K562 (cell line): ENCODE results near the gene METTL3. TPM values are rescaled to one million over a fixed set of nuclear protein-coding genes. Genes with fewer than 3 reads are reported as not detected.
A peak's percentile ranks its signal among the peaks of the same experiment; 100 is the strongest.

Source experiments
- ATAC-seq: fragments of 200-7000 bp; cut with Tn5 transposase; 3 replicates; pipeline ENCODE4 v1.9.1; 2020; ENCODE audit warnings: moderate library complexity
- BruUV-seq: library from RNA; stranded (reverse); fragments of 400-500 nt; replicated peaks from 2 replicates; lab custom pipeline; 2021; lab: Mats Ljungman, UMichigan
- CTCF ChIA-PET: fragments of 300-600 bp; formaldehyde crosslinking; extraction: SDS; loops from one replicate; lab custom pipeline; 2021; ENCODE audit warnings: low intra/inter-chr PET ratio; lab: Yijun Ruan, JAX
- POLR2A ChIA-PET: fragments of 300-600, 350-650 bp; sonication (Branson Sonifier 250); formaldehyde crosslinking; extraction: SDS; loops from one replicate; lab custom pipeline; 2021; ENCODE audit warnings: antibody characterized with exemption, inconsistent platforms; lab: Yijun Ruan, JAX
- DNase-seq, 4 experiments: peaks; one replicate each; pipeline versions ENCODE4 v3.0.0 to v3.0.0-alpha.2; 2011 to 2018; ENCODE audit warnings: low spot score in 3 of 4, mixed read lengths in 3 of 4; ENCODE audit errors: extremely low read depth in 1 of 4
- FAIRE-seq: peaks from 2 replicates; lab custom pipeline; 2011; peaks lifted over from hg19 to GRCh38; lab: Jason Lieb, UNC
- H2AFZ ChIP-seq: 2 replicates; pipeline ENCODE4 v1.6.0; 2011; ENCODE audit warnings: low read depth, low read length, control low read depth, inconsistent platforms
- H3K27ac ChIP-seq: fragments of 200-600 bp; 3 replicates; pipeline ENCODE4 v1.8.0; 2011; ENCODE audit warnings: low read depth, mild to moderate bottlenecking, control low read depth, inconsistent platforms, low read length, moderate library complexity, mixed read lengths; ENCODE audit errors: extremely low read depth
- H3K27me3 ChIP-seq, 2 experiments: fragments of 300-600 bp in 1 of 2; 2 replicates in 1 of 2; 3 replicates in 1 of 2; pipeline versions ENCODE4 v1.6.0 to v1.8.0; 2011; ENCODE audit warnings: inconsistent platforms in 2 of 2, low read length in 2 of 2, mild to moderate bottlenecking in 1 of 2, mixed read lengths in 1 of 2, moderate library complexity in 1 of 2; ENCODE audit not compliant: control insufficient read depth in 2 of 2, insufficient read depth in 2 of 2
- H3K36me3 ChIP-seq: fragments of 300-600 bp; 3 replicates; pipeline ENCODE4 v1.8.0; 2011; ENCODE audit warnings: mild to moderate bottlenecking, low read length, inconsistent platforms; ENCODE audit not compliant: control insufficient read depth, insufficient read depth
- H3K4me1 ChIP-seq, 2 experiments: fragments of 200-600 bp in 1 of 2; replicated peaks in 1 of 2; 2 replicates in 1 of 2; 3 replicates in 1 of 2; pipeline versions ENCODE4 v1.5.1 to v1.8.0; 2011; ENCODE audit warnings: inconsistent platforms in 2 of 2, low read length in 2 of 2, mild to moderate bottlenecking in 1 of 2, mixed read lengths in 1 of 2, moderate library complexity in 1 of 2; ENCODE audit not compliant: control insufficient read depth in 2 of 2, insufficient read depth in 2 of 2
- H3K4me2 ChIP-seq: 2 replicates; pipeline ENCODE4 v1.6.1; 2011; ENCODE audit warnings: low read length, control low read depth, inconsistent platforms, mixed read lengths; ENCODE audit not compliant: insufficient read depth
- H3K4me3 ChIP-seq: fragments of 200-600 bp; sonication (generic), shearing (Covaris generic); 2 replicates; pipeline ENCODE4 v1.5.1; 2016; ENCODE audit warnings: control low read depth, inconsistent platforms
- H3K79me2 ChIP-seq: fragments of 200-600 bp; 3 replicates; pipeline ENCODE4 v1.8.0; 2011; ENCODE audit warnings: low read length, inconsistent platforms; ENCODE audit not compliant: control insufficient read depth, insufficient read depth
- H3K9ac ChIP-seq, 2 experiments: 2 replicates each; pipeline versions ENCODE4 v1.6.0 to v1.6.1; 2011; ENCODE audit warnings: low read depth in 2 of 2, low read length in 2 of 2, control low read depth in 1 of 2, inconsistent platforms in 1 of 2, mild to moderate bottlenecking in 1 of 2, mixed read lengths in 1 of 2; ENCODE audit not compliant: insufficient read depth in 1 of 2
- H3K9me1 ChIP-seq: one replicate; pipeline ENCODE4 v1.6.0; 2011; ENCODE audit warnings: inconsistent platforms, mild to moderate bottlenecking, low read length, moderate library complexity; ENCODE audit not compliant: control insufficient read depth, insufficient read depth
- H3K9me3 ChIP-seq: replicated peaks from 2 replicates; pipeline ENCODE4 v1.5.1; 2011; ENCODE audit warnings: low read depth, low read length, inconsistent platforms; ENCODE audit not compliant: control insufficient read depth, insufficient read depth
- H4K20me1 ChIP-seq: replicated peaks from 2 replicates; pipeline ENCODE4 v1.6.1; 2011; ENCODE audit warnings: low read length, inconsistent platforms, mixed read lengths; ENCODE audit not compliant: control insufficient read depth, insufficient read depth
- ARNT ChIP-seq, 2 experiments: fragments of 450-650 bp; IDR thresholded peaks; 2 replicates each; pipeline ENCODE4 v1.6.1; 2016; ENCODE audit warnings: mild to moderate bottlenecking in 1 of 2
- ATF4 ChIP-seq: fragments of 450-650 bp; formaldehyde crosslinking; IDR thresholded peaks from 2 replicates; pipeline ENCODE4 v1.4.0; 2022; ENCODE audit warnings: mild to moderate bottlenecking, moderate library complexity
- CBFA2T3 ChIP-seq: fragments of 450-650 bp; IDR thresholded peaks from 2 replicates; pipeline ENCODE4 v1.6.1; 2017
- CBX5 ChIP-seq: IDR thresholded peaks from 2 replicates; pipeline ENCODE4 v1.6.1; 2014; ENCODE audit warnings: low read depth, borderline replicate concordance
- CREM ChIP-seq: IDR thresholded peaks from 2 replicates; pipeline ENCODE4 v1.6.1; 2014; ENCODE audit warnings: antibody characterized with exemption, low read depth
- DPF2 ChIP-seq: fragments of 450-650 bp; IDR thresholded peaks from 2 replicates; pipeline ENCODE4 v1.6.1; 2016
- EP400 ChIP-seq: fragments of 450-650 bp; IDR thresholded peaks from 2 replicates; pipeline ENCODE4 v1.6.1; 2017; ENCODE audit warnings: antibody characterized with exemption, mild to moderate bottlenecking, moderate library complexity
- ESRRA ChIP-seq: fragments of 450-650 bp; IDR thresholded peaks from 2 replicates; pipeline ENCODE4 v1.6.1; 2014; ENCODE audit warnings: low read depth, mild to moderate bottlenecking, moderate library complexity, borderline replicate concordance
- EZH2 ChIP-seq: IDR thresholded peaks from 2 replicates; pipeline ENCODE4 v1.6.1; 2012; ENCODE audit warnings: low read depth, mild to moderate bottlenecking, inconsistent platforms, low read length, borderline replicate concordance
- GTF2F1 ChIP-seq: IDR thresholded peaks from 2 replicates; pipeline ENCODE4 v1.6.1; 2011; ENCODE audit warnings: low read depth, low read length, improper control_type of control experiment
- HDGF ChIP-seq: fragments of 450-650 bp; IDR thresholded peaks from 2 replicates; pipeline ENCODE4 v1.6.1; 2016
- MXI1 ChIP-seq: IDR thresholded peaks from 2 replicates; pipeline ENCODE4 v1.6.1; 2011; ENCODE audit warnings: low read depth, mild to moderate bottlenecking, improper control_type of control experiment, low read length
- NCOA1 ChIP-seq: fragments of 450-650 bp; IDR thresholded peaks from 2 replicates; pipeline ENCODE4 v1.6.1; 2016; ENCODE audit warnings: low read depth
- NONO ChIP-seq, 2 experiments: fragments of 200-400 bp in 1 of 2; fragments of 450-650 bp in 1 of 2; formaldehyde crosslinking in 1 of 2; IDR thresholded peaks; 2 replicates each; pipeline ENCODE4 v1.6.1; 2017; ENCODE audit warnings: low read depth in 2 of 2, mild to moderate bottlenecking in 2 of 2, moderate library complexity in 2 of 2, low read length in 1 of 2
- RBFOX2 ChIP-seq: fragments of 200-400 bp; formaldehyde crosslinking; IDR thresholded peaks from 2 replicates; pipeline ENCODE4 v1.6.1; 2017; ENCODE audit warnings: low read depth, mild to moderate bottlenecking, low read length, moderate library complexity
- RFX1 ChIP-seq: fragments of 450-650 bp; IDR thresholded peaks from 2 replicates; pipeline ENCODE4 v1.6.1; 2016; ENCODE audit warnings: mild to moderate bottlenecking, moderate library complexity
- SP2 ChIP-seq: IDR thresholded peaks from 2 replicates; pipeline ENCODE4 v1.6.1; 2011; ENCODE audit warnings: mild to moderate bottlenecking, low read depth, low read length, moderate library complexity; ENCODE audit not compliant: poor library complexity, severe bottlenecking; ENCODE audit errors: extremely low read depth
- TAF1 ChIP-seq: IDR thresholded peaks from 2 replicates; pipeline ENCODE4 v1.6.1; 2011; ENCODE audit warnings: mild to moderate bottlenecking, low read length, moderate library complexity; ENCODE audit not compliant: insufficient read depth, control insufficient read depth, severe bottlenecking; ENCODE audit errors: extremely low read depth
- TAF7 ChIP-seq: fragments of 450-650 bp; IDR thresholded peaks from 2 replicates; pipeline ENCODE4 v1.6.1; 2016; ENCODE audit warnings: missing genetic modification characterization, missing compliant biosample characterization
- TCF7L2 ChIP-seq: fragments of 150-350 bp; IDR thresholded peaks from 2 replicates; pipeline ENCODE4 v1.6.1; 2016; ENCODE audit warnings: low read depth, mild to moderate bottlenecking, low read length, moderate library complexity
- YY1 ChIP-seq, 3 experiments: IDR thresholded peaks; 2 replicates each; pipeline ENCODE4 v1.6.1; 2011; ENCODE audit warnings: low read length in 2 of 3, mild to moderate bottlenecking in 2 of 3, moderate library complexity in 2 of 3, borderline replicate concordance in 1 of 3, control low read depth in 1 of 3, low read depth in 1 of 3; ENCODE audit not compliant: insufficient read depth in 3 of 3, insufficient replicate concordance in 2 of 3, control insufficient read depth in 1 of 3, insufficient read length in 1 of 3; ENCODE audit errors: extremely low read depth in 1 of 3
- ZNF232 ChIP-seq: sonication (generic); formaldehyde crosslinking; IDR thresholded peaks from 2 replicates; pipeline ENCODE4 v1.8.0; 2022; ENCODE audit warnings: mild to moderate bottlenecking, missing genetic modification reagents
- ZNF263 ChIP-seq: sonication (generic); formaldehyde crosslinking; IDR thresholded peaks from 2 replicates; pipeline ENCODE4 v1.8.0; 2022; ENCODE audit warnings: mild to moderate bottlenecking, missing genetic modification reagents, borderline replicate concordance
- ZNF384 ChIP-seq: IDR thresholded peaks from 2 replicates; pipeline ENCODE4 v1.6.1; 2012; ENCODE audit warnings: low read depth, low read length, improper control_type of control experiment
- WGBS: fragments of 100-300 bp; shearing (Covaris generic); methylation state at CpG from one replicate; pipeline ENCODE4 v1.1.6; 2016; ENCODE audit warnings: low coverage, mixed read lengths; ENCODE audit not compliant: insufficient coverage; ENCODE audit errors: missing lambda C conversion rate; 5-methylcytosine and 5-hydroxymethylcytosine counted together
- in situ Hi-C: fragments of 300-500 bp; cut with MboI; formaldehyde crosslinking; loops from 4 replicates; pipeline ENCODE4 v1.15.0; 2018; ENCODE audit warnings: inconsistent platforms, mixed read lengths
- intact Hi-C: fragments of 100-400 bp; cut with micrococcal nuclease; formaldehyde crosslinking; loops from 2 replicates; pipeline ENCODE4 v1.14.2; 2022
- polyA plus RNA-seq, 8 experiments: library from polyadenylated mRNA; depleted of rRNA in 4 of 8; stranded (reverse) in 5 of 8; unstranded in 3 of 8; fragments of >200 nt; fragmentation: Nextera tagmentation in 2 of 8; fragmentation: Illumina TruSeq in 1 of 8; extraction: Ambion mirVana in 2 of 8; extraction: Trizol in 1 of 8; gene quantifications; 2 replicates each; pipeline versions ENCODE4 v1.2.1 to v1.2.3, GENCODE V29; 2011 to 2014; ENCODE audit warnings: inconsistent platforms in 1 of 8, missing spikeins in 1 of 8
- total RNA-seq, 7 experiments: library from RNA; depleted of rRNA in 6 of 7; stranded (reverse); fragments of >200 nt in 6 of 7; fragmentation: Illumina TruSeq in 2 of 7; extraction: Trizol in 2 of 7; gene quantifications; 2 replicates each; pipeline versions ENCODE4 v1.2.1 to v1.2.3, GENCODE V29; 2011 to 2021; ENCODE audit warnings: low replicate concordance in 1 of 7

Gene METTL3
- total and polyA plus RNA-seq, 9 of the 15 experiments (the other 6 are each of a cell fraction or from before 2014, with no cell fraction given) = 42.1 to 151 (median 65.7) TPM

- in situ Hi-C loops (no loop called here), intact Hi-C loops (loop anchor here (2.0 kb wide), 1 partner anchor 15 kb away; the partner anchor contains the start of gene METTL3)
- DNase-seq (peak; percentile 84 to 93 (median 86)), FAIRE-seq (peak; percentile 79), ATAC-seq (peak; percentile 90)
- peak within 1 kb of the TSS; percentile 65 to 91 for H3K9ac ChIP-seq
- no peaks in the 10 kb centered on the region for H3K27me3 ChIP-seq
- H3K9me3 ChIP-seq = no peaks in the 10 kb centered on the region
- H3K36me3 ChIP-seq = peaks cover 28% of the 10 kb centered on the region; the same call in 2 of the 3 replicates
- peak within 1 kb of the TSS; percentile 80 for H3K27ac ChIP-seq
- no peaks in the 10 kb centered on the region for H3K9me1 ChIP-seq
- peaks cover 22% of the 10 kb centered on the region for H3K79me2 ChIP-seq
- peak within 1 kb of the TSS; percentile 76 for H3K4me2 ChIP-seq
- CTCF ChIA-PET = no interaction called here
- POLR2A ChIA-PET = interaction anchor here (0.9 to 3.5 kb wide), 4 partner anchors 9 to 70 kb away, joined by 3 to 39 read pairs (median 4); partner anchors contain the start of genes CHD8 and METTL3
- H3K4me1 ChIP-seq = peaks cover 34 to 38% of the 10 kb centered on the region in 2 experiments
- no TSS peak for BruUV-seq
- peak within 1 kb of the TSS; percentile 89 for H2AFZ ChIP-seq
- peak within 1 kb of the TSS; percentile 68 for H3K4me3 ChIP-seq
- no peaks in the 10 kb centered on the region for H4K20me1 ChIP-seq
- 0% methylated on average over 1 of the region's 43 CpGs for WGBS
- TF ChIP-seq TCF7L2 (peak; percentile 37; the same call in 1 of the 2 replicates), HDGF (no peak), MXI1 (no peak), GTF2F1 (no peak), NONO (IDR thresholded peaks at IDR 0.05; ENCODE audit: low read depth in 2 of 2, low read length in 1 of 2) (0 out of 4 replicates have a peak, but pooled peaks of 1 of the 2 experiments have one; percentile 41), ZNF384 (no peak), SP2 (no peak), ATF4 (CRISPR knock-in tag) (no peak), CREM (peak; percentile 29; the same call in 1 of the 2 replicates), ARNT (IDR thresholded peaks at IDR 0.05) (no peak), TAF1 (peak; percentile 56), CBX5 (no peak), EZH2 (no peak), RBFOX2 (peak; percentile 75), CBFA2T3 (no peak), YY1 (IDR thresholded peaks at IDR 0.05; ENCODE audit: borderline replicate concordance in 1 of 3, control insufficient read depth in 1 of 3, extremely low read depth in 1 of 3, insufficient read depth in 3 of 3, insufficient read length in 1 of 3, insufficient replicate concordance in 2 of 3, low read depth in 1 of 3, low read length in 2 of 3) (peak in 2 of 3 experiments; percentile 16 to 47), EP400 (peak; percentile 38; the same call in 1 of the 2 replicates), DPF2 (0 out of 2 replicates have a peak, but pooled peaks have one; percentile 15), ZNF232 (CRISPR knock-in tag) (no peak), ESRRA (no peak), RFX1 (no peak), TAF7 (no peak), ZNF263 (CRISPR knock-in tag) (peak; percentile 86), NCOA1 (no peak)
Observed at GRCh38 chr14:21525962-21526671, 15.0 kb upstream of the METTL3 start, which contains the start of gene SALL2. SALL2 (minus strand) TSS chr14:21526346; CDS start chr14:21526127, 219 bp downstream.
